Hepatocyte (in vitro differentiated cells): ENCODE results near the gene GGA1. TPM values are rescaled to one million over a fixed set of nuclear protein-coding genes. Genes with fewer than 3 reads are reported as not detected.

ENCODE experiments used
- DNase-seq: peaks from one replicate; pipeline ENCODE4 v3.0.0-alpha.2; 2016; ENCODE audit warnings: low spot score
- H2AFZ ChIP-seq: fragments of 200-600 bp; sonication (generic); 2 replicates; pipeline ENCODE4 v1.6.0; 2016; ENCODE audit warnings: antibody characterized with exemption, mild to moderate bottlenecking
- H3K27ac ChIP-seq: fragments of 200-600 bp; sonication (generic); 2 replicates; pipeline ENCODE4 v1.5.1; 2016; ENCODE audit warnings: mild to moderate bottlenecking
- H3K27me3 ChIP-seq: fragments of 200-600 bp; sonication (generic); 2 replicates; pipeline ENCODE4 v1.6.1; 2016
- H3K36me3 ChIP-seq: fragments of 200-600 bp; sonication (generic); replicated peaks from 2 replicates; pipeline ENCODE4 v1.5.1; 2016; ENCODE audit warnings: low read depth; ENCODE audit not compliant: insufficient read depth
- H3K4me1 ChIP-seq: fragments of 200-600 bp; sonication (generic); 2 replicates; pipeline ENCODE4 v1.5.1; 2016; ENCODE audit warnings: mild to moderate bottlenecking, moderate library complexity; ENCODE audit not compliant: insufficient read depth
- H3K4me2 ChIP-seq: fragments of 200-600 bp; sonication (generic); 2 replicates; pipeline ENCODE4 v1.6.0; 2016
- H3K4me3 ChIP-seq: fragments of 200-600 bp; sonication (generic); 2 replicates; pipeline ENCODE4 v1.5.1; 2016; ENCODE audit warnings: mild to moderate bottlenecking
- H3K79me2 ChIP-seq: fragments of 200-600 bp; sonication (generic); 2 replicates; pipeline ENCODE4 v1.6.0; 2017; ENCODE audit warnings: mild to moderate bottlenecking
- H3K9me2 ChIP-seq: fragments of 200-600 bp; sonication (generic); replicated peaks from 2 replicates; pipeline ENCODE4 v1.6.0; 2017; ENCODE audit warnings: mild to moderate bottlenecking; ENCODE audit not compliant: insufficient read depth
- H3K9me3 ChIP-seq: fragments of 200-600 bp; sonication (generic); 2 replicates; pipeline ENCODE4 v1.5.1; 2016; ENCODE audit warnings: low read depth, mild to moderate bottlenecking
- H4K20me1 ChIP-seq: fragments of 200-600 bp; sonication (generic); 2 replicates; pipeline ENCODE4 v1.6.0; 2016; ENCODE audit warnings: mild to moderate bottlenecking; ENCODE audit not compliant: insufficient read depth, poor library complexity, severe bottlenecking
- CTCF ChIP-seq: fragments of 200-600 bp; sonication (generic); IDR thresholded peaks from 2 replicates; pipeline ENCODE4 v1.5.1; 2016; ENCODE audit warnings: antibody characterized with exemption, mild to moderate bottlenecking; ENCODE audit not compliant: poor library complexity
- EZH2 ChIP-seq: fragments of 200-600 bp; sonication (generic); IDR thresholded peaks from 2 replicates; pipeline ENCODE4 v1.6.1; 2016; ENCODE audit warnings: antibody characterized with exemption, mild to moderate bottlenecking, borderline replicate concordance
- EZH2phosphoT487 ChIP-seq: fragments of 200-600 bp; sonication (generic); IDR thresholded peaks from one replicate; pipeline ENCODE4 v1.6.1; 2018; ENCODE audit warnings: antibody characterized with exemption, mild to moderate bottlenecking, low read depth, moderate library complexity; ENCODE audit not compliant: unreplicated experiment, severe bottlenecking
- WGBS: methylation state at CpG from one replicate; pipeline ENCODE4 v1.1.6; 2016; ENCODE audit warnings: low lambda C conversion rate; ENCODE audit errors: missing lambda C conversion rate; 5-methylcytosine and 5-hydroxymethylcytosine counted together
- polyA plus RNA-seq: library from polyadenylated mRNA; unstranded; fragments of >200 nt; fragmentation: Nextera tagmentation; extraction: Ambion mirVana; gene quantifications from 2 replicates; pipeline ENCODE4 v1.2.1, GENCODE V29; 2016
- total RNA-seq: library from RNA; depleted of rRNA; stranded (reverse); fragments of >200 nt; gene quantifications from 2 replicates; pipeline ENCODE4 v1.2.3, GENCODE V29; 2014

The GGA1 gene
- total and polyA plus RNA-seq, 2 experiments from 2014 or later: 30.2 to 51.5 TPM

GRCh38 chr22:37658133-37659065 is 49.8 kb downstream of the GGA1 start, which contains the start of gene PDXP:
TSS of gene PDXP (plus strand) at chr22:37658723. CDS start at chr22:37658783, 60 bp downstream.
- Histone ChIP-seq H2AFZ (peak within 1 kb of the TSS; percentile 1), H3K9me3 (no peaks in the 10 kb centered on the region), H3K4me3 (peak within 1 kb of the TSS; percentile 72), H3K4me1 (peaks cover 30% of the 10 kb centered on the region), H3K36me3 (no peaks in the 10 kb centered on the region), H3K4me2 (peak within 1 kb of the TSS; percentile 96), H3K27ac (peak within 1 kb of the TSS; percentile 78), H4K20me1 (peaks cover 6% of the 10 kb centered on the region), H3K79me2 (peaks cover 41% of the 10 kb centered on the region), H3K27me3 (no peaks in the 10 kb centered on the region), H3K9me2 (no peaks in the 10 kb centered on the region)
- DNase-seq: peak; percentile 99
- TF ChIP-seq CTCF: no peak
- no peak for TF ChIP-seq EZH2phosphoT487
- TF ChIP-seq EZH2: no peak
- under 1% methylated on average over 72 of the region's 101 CpGs for WGBS

- H3K9me2 ChIP-seq: no peaks in the 10 kb centered on the region
- H3K27ac ChIP-seq: peak overlapping the region; percentile 78
- H3K36me3 ChIP-seq: no peaks in the 10 kb centered on the region
- peak overlapping the region; percentile 96 for H3K4me2 ChIP-seq
- no peak overlapping the region for H2AFZ ChIP-seq
- H3K9me3 ChIP-seq: no peaks in the 10 kb centered on the region
- WGBS: 5% methylated on average over 66 of the region's 68 CpGs
- H3K79me2 ChIP-seq: peaks cover 49% of the 10 kb centered on the region
- H3K4me3 ChIP-seq: peak overlapping the region; percentile 72
- TF ChIP-seq EZH2: no peak
- no peak for TF ChIP-seq CTCF
- no peak for TF ChIP-seq EZH2phosphoT487
- DNase-seq: peak; percentile 77
- no peaks in the 10 kb centered on the region for H3K27me3 ChIP-seq
- H4K20me1 ChIP-seq: peaks cover 6% of the 10 kb centered on the region
- peaks cover 30% of the 10 kb centered on the region for H3K4me1 ChIP-seq
These were observed 50.6 kb downstream of the GGA1 start for GRCh38 chr22:37659066-37659896.

GRCh38 chr22:37659897-37660708 is 51.5 kb downstream of the GGA1 start:
- TF ChIP-seq CTCF (no peak), EZH2 (no peak)
- 84% methylated on average over 14 of the region's 14 CpGs for WGBS
- peaks cover 6% of the 10 kb centered on the region for H4K20me1 ChIP-seq
- no peaks in the 10 kb centered on the region for H3K9me3 ChIP-seq
- H3K27ac ChIP-seq: peak overlapping the region; percentile 82
- peak overlapping the region; percentile 96 for H3K4me2 ChIP-seq
- no peaks in the 10 kb centered on the region for H3K9me2 ChIP-seq
- no peak overlapping the region for H2AFZ ChIP-seq
- no peak for DNase-seq
- no peaks in the 10 kb centered on the region for H3K36me3 ChIP-seq
- no peak overlapping the region for H3K4me3 ChIP-seq
- H3K4me1 ChIP-seq: peaks cover 28% of the 10 kb centered on the region
- no peaks in the 10 kb centered on the region for H3K27me3 ChIP-seq
- peaks cover 58% of the 10 kb centered on the region for H3K79me2 ChIP-seq
